Common myeloid progenitor, CD34-positive (primary cell): ENCODE results near the gene SOS1.

Source experiments
- CTCF ChIA-PET: fragments of 350-600 bp; sonication (Branson Sonifier 250); formaldehyde crosslinking; loops from one replicate; lab custom pipeline; 2021; ENCODE audit warnings: antibody characterized with exemption; lab: Charles Lee
- POLR2A ChIA-PET: fragments of 350-600 bp; sonication (Branson Sonifier 250); formaldehyde crosslinking; loops from one replicate; lab custom pipeline; 2021; ENCODE audit warnings: antibody characterized with exemption; lab: Charles Lee
- DNase-seq, 3 donors: peaks; one replicate each; pipeline versions ENCODE4 v3.0.0 to v3.0.0-alpha.2; 2013
- H3K27ac ChIP-seq, 2 experiments: 1 replicate in 1 of 2; 2 replicates in 1 of 2; pipeline ENCODE4 v1.7.0; 2013; ENCODE audit warnings: inconsistent platforms in 2 of 2, low read length in 2 of 2, mild to moderate bottlenecking in 2 of 2, low read depth in 1 of 2, moderate library complexity in 1 of 2; ENCODE audit not compliant: severe bottlenecking in 2 of 2, insufficient read depth in 1 of 2, poor library complexity in 1 of 2
- H3K27me3 ChIP-seq, 5 experiments: replicated peaks in 2 of 5; 1 replicate in 3 of 5; 2 replicates in 2 of 5; pipeline versions ENCODE4 v1.6.1 to v1.7.0; 2013; ENCODE audit warnings: low read length in 4 of 5, mild to moderate bottlenecking in 2 of 5, moderate library complexity in 2 of 5, inconsistent platforms in 1 of 5; ENCODE audit not compliant: insufficient read depth in 5 of 5, control insufficient read depth in 4 of 5
- H3K36me3 ChIP-seq, 4 experiments: 1 replicate in 2 of 4; 2 replicates in 2 of 4; pipeline versions ENCODE4 v1.6.1 to v1.7.0; 2013; ENCODE audit warnings: low read length in 3 of 4, control low read depth in 1 of 4, mild to moderate bottlenecking in 1 of 4; ENCODE audit not compliant: control insufficient read depth in 4 of 4, insufficient read depth in 4 of 4
- H3K4me1 ChIP-seq, 4 experiments: 1 replicate in 3 of 4; 2 replicates in 1 of 4; pipeline versions ENCODE4 v1.6.1 to v1.7.1; 2013; ENCODE audit warnings: low read length in 3 of 4, mild to moderate bottlenecking in 3 of 4, control low read depth in 1 of 4, inconsistent platforms in 1 of 4, moderate library complexity in 1 of 4; ENCODE audit not compliant: control insufficient read depth in 4 of 4, insufficient read depth in 4 of 4; ENCODE audit errors: control extremely low read depth in 1 of 4
- H3K4me3 ChIP-seq, 7 experiments: 1 replicate in 4 of 7; 2 replicates in 3 of 7; pipeline versions ENCODE4 v1.5.1 to v1.7.0; 2013; ENCODE audit warnings: mild to moderate bottlenecking in 7 of 7, low read length in 6 of 7, moderate library complexity in 6 of 7, inconsistent platforms in 2 of 7, low read depth in 2 of 7, control low read depth in 1 of 7; ENCODE audit not compliant: insufficient read depth in 4 of 7, control insufficient read depth in 1 of 7; ENCODE audit errors: extremely low read depth in 1 of 7
- H3K9me3 ChIP-seq, 5 experiments: 1 replicate in 4 of 5; 2 replicates in 1 of 5; pipeline versions ENCODE4 v1.6.1 to v1.7.1; 2013; ENCODE audit warnings: low read length in 4 of 5, mild to moderate bottlenecking in 2 of 5, inconsistent platforms in 1 of 5, low read depth in 1 of 5, moderate library complexity in 1 of 5; ENCODE audit not compliant: control insufficient read depth in 4 of 5, insufficient read depth in 2 of 5; ENCODE audit errors: control extremely low read depth in 1 of 5
- WGBS: methylation state at CpG from one replicate; pipeline ENCODE4 v1.1.5; 2013; ENCODE audit not compliant: insufficient coverage; 5-methylcytosine and 5-hydroxymethylcytosine counted together

Gene SOS1

DNA sequence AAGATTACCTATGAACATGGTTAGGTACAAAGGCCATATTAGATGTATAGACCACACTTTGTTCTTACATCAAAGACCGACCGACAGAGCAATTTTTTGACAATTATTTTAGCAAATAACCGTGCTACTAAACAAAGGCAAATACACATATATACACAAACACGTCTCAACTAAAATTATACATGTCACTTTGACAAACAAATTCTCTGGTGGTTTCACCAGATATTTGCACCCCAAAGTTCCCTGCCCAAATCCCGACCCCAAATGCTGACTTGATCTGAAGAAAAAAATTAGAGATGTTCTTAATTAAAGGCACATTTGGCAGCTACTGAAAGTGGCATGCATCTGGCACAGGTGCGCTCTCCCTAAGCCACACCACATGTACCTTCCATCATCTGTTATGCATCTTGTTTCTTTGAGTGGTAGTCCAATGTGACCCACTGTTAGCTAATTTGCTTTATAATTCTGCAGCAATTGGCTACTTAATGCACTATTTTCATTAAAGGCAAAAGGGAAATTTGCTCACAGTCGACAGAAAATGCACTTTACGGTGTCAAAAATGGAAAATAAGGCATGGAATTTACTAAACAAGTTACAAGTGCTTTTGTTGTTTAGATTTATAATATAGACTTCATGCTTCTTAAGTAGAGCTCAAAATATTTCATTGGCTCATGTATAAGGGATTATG is 139.0 kb downstream of the SOS1 start:
- CTCF ChIA-PET: no interaction called here
- H3K36me3 ChIP-seq: peaks cover 11 to 29% (median 14%) of the 10 kb centered on the region in 4 experiments
- POLR2A ChIA-PET: no interaction called here
- WGBS: 93% methylated on average over 4 of the region's 8 CpGs
- no peaks in the 10 kb centered on the region for H3K9me3 ChIP-seq
- H3K27ac ChIP-seq: no peak overlapping the region
- H3K4me3 ChIP-seq: no peak overlapping the region
- H3K4me1 ChIP-seq: peaks cover 0 to 11% (median 6%) of the 10 kb centered on the region in 4 experiments
- no peaks in the 10 kb centered on the region for H3K27me3 ChIP-seq
- DNase-seq: no peak

DNA sequence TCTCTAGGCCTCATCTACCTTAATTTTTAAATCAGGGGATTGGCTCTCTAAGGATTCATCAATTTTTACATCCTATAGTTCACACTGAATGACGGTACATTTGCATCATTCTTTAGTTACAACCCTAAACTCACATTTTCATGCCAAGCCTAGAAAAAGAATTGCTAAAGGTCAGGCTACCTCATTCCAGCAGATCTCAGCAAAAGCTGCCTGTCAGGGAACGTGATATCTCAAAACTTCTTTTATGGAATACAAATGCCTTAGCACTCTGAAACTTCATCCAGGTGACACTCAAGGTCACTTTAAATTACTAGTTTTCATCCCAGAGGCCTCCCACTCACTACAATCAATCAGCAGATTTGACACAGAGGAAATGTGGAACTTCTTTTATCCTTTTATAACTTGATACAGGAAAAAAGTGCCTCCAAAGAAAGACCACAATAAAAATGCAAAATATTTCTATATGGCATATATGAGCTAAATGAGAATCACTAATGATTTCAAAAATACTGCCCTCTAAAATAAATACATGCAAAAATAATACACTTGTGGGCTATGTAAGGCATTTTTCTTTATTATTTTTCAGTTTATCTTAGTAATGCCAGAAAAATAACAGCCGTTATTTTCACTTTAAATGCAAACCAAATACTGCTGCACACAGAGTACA is 139.7 kb downstream of the SOS1 start:
- H3K4me1 ChIP-seq: peaks cover 0 to 11% (median 6%) of the 10 kb centered on the region in 4 experiments
- DNase-seq: no peak
- CTCF ChIA-PET: interaction anchor here (1.2 kb wide), 1 partner anchor 33 kb away, joined by 4 read pairs; no protein-coding TSS in a partner anchor
- H3K36me3 ChIP-seq: peaks cover 10 to 23% (median 14%) of the 10 kb centered on the region in 4 experiments
- 100% methylated on average over 2 of the region's 3 CpGs for WGBS
- no peak overlapping the region for H3K4me3 ChIP-seq
- no peak overlapping the region for H3K27ac ChIP-seq
- POLR2A ChIA-PET: no interaction called here
- H3K9me3 ChIP-seq: no peaks in the 10 kb centered on the region
- H3K27me3 ChIP-seq: no peaks in the 10 kb centered on the region

DNA sequence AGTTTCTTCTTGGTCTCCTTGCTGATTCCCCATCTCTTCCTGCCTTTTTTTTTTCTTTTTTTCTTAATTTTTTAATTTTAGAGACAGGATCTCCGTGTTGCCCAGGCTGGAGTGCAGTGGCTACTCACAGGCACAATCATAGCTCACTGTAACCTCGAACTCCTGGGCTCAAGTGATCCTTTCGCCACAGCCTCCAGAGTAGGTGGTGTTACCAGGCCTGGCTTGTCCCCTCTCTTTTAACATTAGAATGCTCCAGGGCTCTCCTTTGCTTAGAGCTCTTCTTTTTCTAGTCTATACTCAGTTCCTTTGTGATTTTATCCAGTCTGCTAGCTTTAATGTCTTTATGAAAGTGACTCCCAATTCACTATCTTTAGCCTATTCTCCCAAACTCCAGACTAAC is 141.9 kb downstream of the SOS1 start:
- ChIA-PET POLR2A (no interaction called here), CTCF (interaction anchor here (1.5 kb wide), 1 partner anchor 33 kb away, joined by 4 read pairs; no protein-coding TSS in a partner anchor)

DNA sequence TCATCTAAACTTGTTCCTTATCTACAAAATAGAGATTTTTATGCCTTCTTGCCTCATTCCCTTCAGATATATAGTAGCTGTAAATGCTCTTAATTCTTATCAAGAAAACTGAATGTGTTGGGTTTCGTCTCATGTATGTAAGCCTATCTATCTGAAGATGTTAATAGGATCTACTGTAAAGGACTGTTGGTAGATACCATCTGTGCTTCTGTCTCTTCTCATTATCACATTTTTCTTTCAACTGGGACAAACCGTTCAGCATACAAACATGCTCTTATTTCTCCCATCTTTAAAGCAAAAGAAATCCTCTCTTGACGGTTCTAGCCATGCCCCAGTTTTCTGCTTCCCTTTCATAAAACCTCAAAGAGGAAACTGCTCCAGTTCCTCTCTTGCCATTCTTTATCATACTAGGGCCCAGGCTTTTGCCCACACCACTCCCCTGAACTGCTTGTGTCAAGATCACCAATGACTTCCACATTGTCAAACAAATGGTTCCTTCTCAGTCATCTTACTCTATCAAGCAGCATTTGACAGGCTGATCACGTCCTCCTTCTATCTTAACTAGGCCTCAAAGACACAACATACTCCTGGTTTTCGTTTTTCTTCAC is 142.5 kb downstream of the SOS1 start:
- ChIA-PET CTCF (interaction anchor here (1.5 kb wide), 1 partner anchor 32 kb away, joined by 4 read pairs; no protein-coding TSS in a partner anchor), POLR2A (no interaction called here)
- Histone ChIP-seq H3K4me3 (no peak overlapping the region), H3K4me1 (peaks cover 0 to 11% (median 6%) of the 10 kb centered on the region in 4 experiments), H3K36me3 (peaks cover 0 to 4% (median under 1%) of the 10 kb centered on the region in 4 experiments), H3K9me3 (no peaks in the 10 kb centered on the region), H3K27ac (no peak overlapping the region), H3K27me3 (no peaks in the 10 kb centered on the region)
- WGBS: 27% methylated on average over 4 of the region's 5 CpGs
- peak in 2 of 3 donors; percentile 46 to 82 for DNase-seq

More for the DNA sequence above, 141.9 kb downstream of the SOS1 start:
- Histone ChIP-seq H3K4me3 (no peak overlapping the region), H3K36me3 (peaks cover 0 to 4% (median under 1%) of the 10 kb centered on the region in 4 experiments), H3K27ac (no peak overlapping the region), H3K27me3 (no peaks in the 10 kb centered on the region), H3K9me3 (no peaks in the 10 kb centered on the region), H3K4me1 (peaks cover 0 to 11% (median 6%) of the 10 kb centered on the region in 4 experiments)
- 86% methylated on average over 2 of the region's 3 CpGs for WGBS
- DNase-seq: no peak

DNA sequence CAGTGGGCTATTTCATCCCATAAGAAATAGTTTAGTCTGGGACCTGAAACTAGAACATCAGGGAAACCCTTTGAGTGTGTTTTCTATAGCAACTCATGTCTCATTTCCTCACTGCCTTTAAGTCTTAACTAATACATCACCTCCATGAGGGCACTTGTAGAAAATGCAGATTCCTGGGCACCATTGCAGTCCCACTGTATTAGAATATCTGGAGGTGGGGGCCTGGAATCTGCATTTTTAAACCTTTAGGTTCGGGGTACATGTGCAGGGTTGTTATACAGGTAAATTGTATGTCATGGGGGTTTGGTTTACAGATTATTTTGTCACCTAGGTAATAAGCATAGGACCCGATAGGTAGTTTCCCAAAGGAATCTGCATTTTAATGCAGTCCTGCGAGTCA is 143.8 kb downstream of the SOS1 start:
- no peaks in the 10 kb centered on the region for H3K27me3 ChIP-seq
- no peak overlapping the region for H3K27ac ChIP-seq
- H3K36me3 ChIP-seq: no peaks in the 10 kb centered on the region
- H3K4me3 ChIP-seq: no peak overlapping the region
- H3K9me3 ChIP-seq: no peaks in the 10 kb centered on the region
- no peak for DNase-seq
- peaks cover 0 to 11% (median 6%) of the 10 kb centered on the region in 4 experiments for H3K4me1 ChIP-seq
- WGBS: 100% methylated on average over 1 of the region's 3 CpGs
- CTCF ChIA-PET: no interaction called here
- POLR2A ChIA-PET: no interaction called here

DNA sequence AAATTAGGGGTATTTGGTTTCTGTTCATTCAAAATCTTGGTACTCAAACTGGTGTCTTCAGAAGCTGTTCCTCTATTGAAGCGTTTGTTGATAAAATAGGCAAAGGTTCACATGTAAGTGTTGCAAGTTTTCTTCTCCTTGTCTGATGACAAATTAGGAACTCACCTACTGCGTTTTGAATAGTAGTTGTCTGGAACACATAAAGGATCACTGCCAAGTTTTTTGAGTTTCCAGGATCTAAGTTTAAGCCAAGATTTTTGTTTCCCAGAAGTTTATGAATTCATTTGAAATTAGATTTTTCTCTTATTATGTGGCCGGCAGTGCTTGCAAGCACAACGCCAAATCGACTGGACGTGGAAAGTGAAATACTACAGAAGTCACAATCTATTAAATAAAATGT is 145.8 kb downstream of the SOS1 start:
- Histone ChIP-seq H3K36me3 (no peaks in the 10 kb centered on the region), H3K9me3 (no peaks in the 10 kb centered on the region), H3K4me1 (peaks cover 0 to 11% (median 6%) of the 10 kb centered on the region in 4 experiments), H3K4me3 (no peak overlapping the region), H3K27me3 (no peaks in the 10 kb centered on the region), H3K27ac (no peak overlapping the region)
- DNase-seq: no peak
- 100% methylated on average over 1 of the region's 6 CpGs for WGBS
- ChIA-PET CTCF (no interaction called here), POLR2A (no interaction called here)
